Mesendoderm (in vitro differentiated cells): ENCODE measurements around the gene DNASE1L1.
A peak's percentile ranks its signal among the peaks of the same experiment; 100 is the strongest.
"Not testable (repeated sequence)": the region's sequence is repeated elsewhere in the genome, so short reads cannot be mapped to it uniquely, and the experiment has no call there.

Experiments
- DNase-seq: peaks from one replicate; pipeline ENCODE4 v3.0.0; 2013
- H2AK5ac ChIP-seq: 2 replicates; pipeline ENCODE4 v1.6.1; 2013; ENCODE audit warnings: low read length, inconsistent platforms
- H2BK120ac ChIP-seq: 2 replicates; pipeline ENCODE4 v1.6.1; 2013; ENCODE audit warnings: low read depth, mild to moderate bottlenecking, low read length, moderate library complexity, mixed read lengths
- H2BK15ac ChIP-seq: replicated peaks from 2 replicates; pipeline ENCODE4 v1.6.1; 2013; ENCODE audit warnings: low read depth, mild to moderate bottlenecking, moderate library complexity
- H2BK5ac ChIP-seq: 2 replicates; pipeline ENCODE4 v1.6.1; 2013; ENCODE audit warnings: low read length, inconsistent platforms
- H3K18ac ChIP-seq: 2 replicates; pipeline ENCODE4 v1.6.1; 2013; ENCODE audit warnings: mild to moderate bottlenecking, low read length, mixed read lengths
- H3K23ac ChIP-seq: one replicate; pipeline ENCODE4 v1.6.1; 2013; ENCODE audit warnings: low read length
- H3K27ac ChIP-seq: 2 replicates; pipeline ENCODE4 v1.5.1; 2013; ENCODE audit warnings: low read depth, mild to moderate bottlenecking, inconsistent platforms, low read length, moderate library complexity
- H3K27me3 ChIP-seq: 2 replicates; pipeline ENCODE4 v1.6.1; 2013; ENCODE audit warnings: low read length, control low read depth, mild to moderate bottlenecking, inconsistent platforms; ENCODE audit not compliant: insufficient read depth, poor library complexity
- H3K36me3 ChIP-seq: 2 replicates; pipeline ENCODE4 v1.6.1; 2013; ENCODE audit warnings: low read length, inconsistent platforms; ENCODE audit not compliant: control insufficient read depth, insufficient read depth
- H3K4ac ChIP-seq: one replicate; pipeline ENCODE4 v1.6.1; 2013; ENCODE audit warnings: low read depth, mild to moderate bottlenecking, low read length, moderate library complexity
- H3K4me1 ChIP-seq: 2 replicates; pipeline ENCODE4 v1.6.1; 2013; ENCODE audit warnings: low read depth, low read length, inconsistent platforms; ENCODE audit not compliant: control insufficient read depth
- H3K4me2 ChIP-seq: 2 replicates; pipeline ENCODE4 v1.6.1; 2013; ENCODE audit warnings: low read length
- H3K4me3 ChIP-seq: 2 replicates; pipeline ENCODE4 v1.5.1; 2013; ENCODE audit warnings: mild to moderate bottlenecking, low read length
- H3K56ac ChIP-seq: one replicate; pipeline ENCODE4 v1.6.1; 2013; ENCODE audit warnings: low read length
- H3K79me1 ChIP-seq: 2 replicates; pipeline ENCODE4 v1.6.1; 2013; ENCODE audit warnings: low read length, inconsistent platforms
- H3K79me2 ChIP-seq: 2 replicates; pipeline ENCODE4 v1.6.1; 2013; ENCODE audit warnings: mild to moderate bottlenecking, low read length; ENCODE audit not compliant: control insufficient read depth, insufficient read depth
- H3K9ac ChIP-seq: 2 replicates; pipeline ENCODE4 v1.6.1; 2013; ENCODE audit warnings: low read length, inconsistent platforms
- H4K5ac ChIP-seq: one replicate; pipeline ENCODE4 v1.6.1; 2013; ENCODE audit warnings: low read length
- H4K8ac ChIP-seq: one replicate; pipeline ENCODE4 v1.6.1; 2013; ENCODE audit warnings: low read depth, mild to moderate bottlenecking, control low read depth, low read length, moderate library complexity
- WGBS: extraction: QIAGEN DNeasy Blood & Tissue Kit; methylation state at CpG from one replicate; pipeline ENCODE4 v1.1.7; 2013; ENCODE audit warnings: low lambda C conversion rate, missing lambda C conversion rate; ENCODE audit not compliant: insufficient coverage; ENCODE audit errors: extremely low coverage; 5-methylcytosine and 5-hydroxymethylcytosine counted together

DNASE1L1 gene

DNA sequence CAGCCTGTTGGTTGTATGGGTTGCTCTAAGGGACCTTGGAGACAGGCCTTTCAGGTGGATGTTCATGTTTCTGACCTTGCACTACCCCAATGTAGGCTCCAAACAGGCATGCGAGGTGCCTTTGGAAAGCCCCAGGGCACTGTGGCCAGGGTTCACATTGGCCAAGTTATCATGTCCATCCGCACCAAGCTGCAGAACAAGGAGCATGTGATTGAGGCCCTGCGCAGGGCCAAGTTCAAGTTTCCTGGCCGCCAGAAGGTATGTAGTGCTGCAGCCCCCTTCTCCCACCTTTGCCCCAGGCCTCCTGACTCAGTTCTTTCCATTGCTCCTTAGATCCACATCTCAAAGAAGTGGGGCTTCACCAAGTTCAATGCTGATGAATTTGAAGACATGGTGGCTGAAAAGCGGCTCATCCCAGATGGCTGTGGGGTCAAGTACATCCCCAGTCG lies 8.7 kb downstream of the DNASE1L1 start:
- not testable (repeated sequence) for H3K4me3 ChIP-seq, H3K18ac ChIP-seq, H3K79me1 ChIP-seq, H3K4me2 ChIP-seq, DNase-seq, H4K5ac ChIP-seq, H3K27ac ChIP-seq, H3K23ac ChIP-seq, H2AK5ac ChIP-seq, H4K8ac ChIP-seq, H2BK5ac ChIP-seq, H2BK15ac ChIP-seq, H2BK120ac ChIP-seq, H3K56ac ChIP-seq, H3K4ac ChIP-seq, H3K27me3 ChIP-seq, H3K4me1 ChIP-seq
- Histone ChIP-seq H3K79me2 (peaks cover 15% of the 10 kb centered on the region), H3K9ac (peak overlapping the region; percentile 99), H3K36me3 (peaks cover 12% of the 10 kb centered on the region)
- no CpG with 5 or more reads among the region's 6 CpGs for WGBS

DNA sequence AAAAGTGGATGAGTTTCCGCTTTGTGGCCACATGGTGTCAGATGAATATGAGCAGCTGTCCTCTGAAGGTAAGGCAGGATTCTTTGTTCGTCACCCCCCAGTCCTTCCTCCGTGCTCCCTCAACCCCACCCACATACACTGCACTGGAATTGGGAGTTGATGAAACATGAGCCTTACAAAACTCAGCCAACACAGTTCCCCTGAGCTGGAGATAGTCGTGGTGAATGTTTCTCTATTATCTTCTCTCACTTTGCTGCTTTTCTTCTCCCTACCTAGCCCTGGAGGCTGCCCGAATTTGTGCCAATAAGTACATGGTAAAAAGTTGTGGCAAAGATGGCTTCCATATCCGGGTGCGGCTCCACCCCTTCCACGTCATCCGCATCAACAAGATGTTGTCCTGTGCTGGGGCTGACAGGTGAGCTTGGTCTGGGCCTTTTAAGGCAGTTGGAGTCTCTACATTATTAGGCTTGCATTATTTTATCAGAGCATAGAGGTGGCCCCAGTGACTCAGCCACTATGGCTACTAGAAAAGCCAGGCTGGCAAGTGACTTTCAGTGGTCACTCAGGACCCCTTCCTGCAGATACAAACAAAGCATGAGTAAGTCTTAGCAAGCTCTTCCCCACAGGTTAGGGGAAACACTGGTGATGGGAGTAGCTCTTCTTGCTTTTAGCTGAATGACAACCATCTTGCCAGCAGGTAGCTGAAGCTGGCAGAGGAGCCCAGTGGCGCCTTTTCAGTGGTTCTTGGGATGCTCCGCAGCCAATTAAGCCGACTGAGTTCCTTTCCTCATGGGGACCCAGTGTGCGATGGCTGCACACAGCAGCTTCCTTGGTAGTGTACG lies 9.3 kb downstream of the DNASE1L1 start:
- Histone ChIP-seq H2BK5ac (no peak overlapping the region), H2BK120ac (no peak overlapping the region), H4K8ac (no peak overlapping the region), H3K27me3 (no peaks in the 10 kb centered on the region), H3K4me2 (peak overlapping the region; percentile 67), H3K79me2 (peaks cover 15% of the 10 kb centered on the region), H3K27ac (no peak overlapping the region), H3K79me1 (peaks cover 1% of the 10 kb centered on the region), H3K9ac (peak overlapping the region; percentile 99), H2BK15ac (no peak overlapping the region), H2AK5ac (no peak overlapping the region), H3K4ac (no peak overlapping the region), H3K36me3 (peaks cover 12% of the 10 kb centered on the region), H3K4me1 (no peaks in the 10 kb centered on the region), H3K4me3 (peak overlapping the region; percentile 98), H3K56ac (peak overlapping the region; percentile 92), H3K23ac (peak overlapping the region; percentile 24), H3K18ac (no peak overlapping the region), H4K5ac (no peak overlapping the region)
- no CpG with 5 or more reads among the region's 14 CpGs for WGBS
- no peak for DNase-seq

GRCh38 chrX:154398668-154399526 lies 10.2 kb downstream of the DNASE1L1 start:
- Histone ChIP-seq H2BK5ac (no peak overlapping the region), H2BK15ac (no peak overlapping the region), H4K5ac (peak overlapping the region; percentile 71), H3K18ac (peak overlapping the region; percentile 55), H3K56ac (peak overlapping the region; percentile 92), H2AK5ac (no peak overlapping the region), H2BK120ac (no peak overlapping the region), H3K79me2 (peaks cover 15% of the 10 kb centered on the region), H3K27ac (peak overlapping the region; percentile 65), H3K4me2 (peak overlapping the region; percentile 67), H3K79me1 (peaks cover 1% of the 10 kb centered on the region), H3K9ac (peak overlapping the region; percentile 99), H3K36me3 (peaks cover 12% of the 10 kb centered on the region), H3K4ac (peak overlapping the region; percentile 93), H3K27me3 (no peaks in the 10 kb centered on the region), H3K4me1 (no peaks in the 10 kb centered on the region), H3K4me3 (peak overlapping the region; percentile 98), H4K8ac (no peak overlapping the region), H3K23ac (peak overlapping the region; percentile 80)
- no CpG with 5 or more reads among the region's 49 CpGs for WGBS
- DNase-seq = peak; percentile 82

DNA sequence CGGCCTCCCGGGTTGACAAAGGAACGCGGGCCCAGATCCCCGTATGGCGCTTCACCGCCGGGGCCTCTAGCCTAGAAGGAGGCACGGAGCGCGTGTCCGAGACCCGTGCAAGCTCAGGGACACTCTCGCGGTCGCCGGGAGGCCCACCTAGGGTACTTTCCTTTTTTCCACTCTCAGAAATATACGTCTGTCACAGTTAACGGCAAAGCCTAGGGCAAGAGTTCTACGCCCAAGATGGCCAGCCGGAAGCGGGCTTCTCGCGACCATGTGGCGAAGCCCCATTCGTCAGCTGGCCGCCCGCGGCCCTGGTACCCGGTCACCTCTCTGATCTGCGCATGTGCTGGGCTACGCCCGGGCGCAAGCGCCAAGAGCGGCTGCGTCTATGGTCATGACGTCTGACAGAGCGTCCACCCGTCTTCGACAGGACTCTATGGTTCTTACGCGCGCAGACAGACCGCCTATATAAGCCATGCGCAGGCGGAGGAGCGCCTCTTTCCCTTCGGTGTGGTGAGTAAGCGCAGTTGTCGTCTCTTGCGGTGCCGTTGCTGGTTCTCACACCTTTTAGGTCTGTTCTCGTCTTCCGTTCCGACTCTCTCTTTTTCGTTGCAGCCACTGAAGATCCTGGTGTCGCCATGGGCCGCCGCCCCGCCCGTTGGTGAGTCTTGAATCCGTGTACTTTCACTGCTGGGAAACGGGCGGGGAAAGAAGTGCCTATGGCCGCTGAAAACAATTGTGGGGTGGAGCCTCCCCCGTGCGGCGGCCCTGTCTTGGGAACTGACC lies 11.0 kb downstream of the DNASE1L1 start, which contains the start of gene RPL10:
Gene RPL10 (plus strand): TSS at position 490 of the 780 bp plus-strand sequence. CDS start 143 bp downstream, at position 633.
- Histone ChIP-seq H3K79me2 (peaks cover 15% of the 10 kb centered on the region), H3K79me1 (peaks cover 1% of the 10 kb centered on the region), H3K4me1 (no peaks in the 10 kb centered on the region), H3K27ac (peak within 1 kb of the TSS; percentile 94), H3K4me2 (peak within 1 kb of the TSS; percentile 71), H3K36me3 (peaks cover 12% of the 10 kb centered on the region), H3K23ac (peak within 1 kb of the TSS; percentile 80), H2AK5ac (no peak within 1 kb of the TSS), H2BK5ac (peak within 1 kb of the TSS; percentile 55), H3K27me3 (no peaks in the 10 kb centered on the region), H2BK15ac (no peak within 1 kb of the TSS), H2BK120ac (no peak within 1 kb of the TSS), H3K9ac (peak within 1 kb of the TSS; percentile 99), H3K18ac (peak within 1 kb of the TSS; percentile 90), H3K4me3 (peak within 1 kb of the TSS; percentile 98), H4K5ac (peak within 1 kb of the TSS; percentile 71), H4K8ac (no peak within 1 kb of the TSS), H3K56ac (peak within 1 kb of the TSS; percentile 92), H3K4ac (peak within 1 kb of the TSS; percentile 93)
- no CpG with 5 or more reads among the region's 69 CpGs for WGBS
- DNase-seq = peak; percentile 98
